ENCODE data around the gene FNTB. TPM values are rescaled to one million over a fixed set of nuclear protein-coding genes. Genes with fewer than 3 reads are reported as not detected.

Gene FNTB
- total RNA-seq, 1 donor from 2014 or later = 15.8 TPM

- peak; percentile 54 for DNase-seq
- peak; percentile 84 for ATAC-seq (ENCODE audit: poor library complexity)
- intact Hi-C loops (cut with DNase I) = no loop called here
These were observed 14.5 kb upstream of the FNTB start, which contains the start of gene RAB15 for GRCh38 chr14:64971943-64972791. Gene RAB15, minus strand, starts transcription at chr14:64972336. Its CDS starts 260 bp downstream, at chr14:64972076.

- ATAC-seq (ENCODE audit: poor library complexity) = no peak
- no peak for DNase-seq
- intact Hi-C loops (cut with DNase I) = no loop called here
These were observed 13.7 kb upstream of the FNTB start for GRCh38 chr14:64973026-64973442.

- intact Hi-C loops (cut with DNase I) = no loop called here
- ATAC-seq (ENCODE audit: poor library complexity) = no peak
- no peak for DNase-seq
These were observed 12.9 kb upstream of the FNTB start for GRCh38 chr14:64973826-64974225.

- ATAC-seq (ENCODE audit: poor library complexity) (no peak), DNase-seq (no peak)
- intact Hi-C loops (cut with DNase I) = no loop called here
These were observed 12.1 kb upstream of the FNTB start for GRCh38 chr14:64974563-64974962.

- DNase-seq (no peak), ATAC-seq (ENCODE audit: poor library complexity) (no peak)
- intact Hi-C loops (cut with DNase I) = loop anchor here (10.0 kb wide), 2 partner anchors 65 to 155 kb away; partner anchors contain the start of gene CHURC1
These were observed 7.2 kb upstream of the FNTB start for GRCh38 chr14:64979336-64980074.

- intact Hi-C loops (cut with DNase I) = loop anchor here (10.0 kb wide), 2 partner anchors 69 to 159 kb away; partner anchors contain the start of gene CHURC1
- ATAC-seq (ENCODE audit: poor library complexity) (no peak), DNase-seq (no peak)
These were observed 3.0 kb upstream of the FNTB start for GRCh38 chr14:64983439-64984310.

GRCh38 chr14:64987438-64987767 lies 708 bp downstream of the FNTB start:
- ATAC-seq (ENCODE audit: poor library complexity) (no peak), DNase-seq (no peak)
- intact Hi-C loops (cut with DNase I) = loop anchor here (10.0 kb wide), 2 partner anchors 73 to 163 kb away; partner anchors contain the start of gene CHURC1

- DNase-seq (no peak), ATAC-seq (ENCODE audit: poor library complexity) (no peak)
- intact Hi-C loops (cut with DNase I) = no loop called here
These were observed 3.6 kb downstream of the FNTB start for GRCh38 chr14:64990296-64990695.

GRCh38 chr14:64990939-64991338 lies 4.2 kb downstream of the FNTB start:
- ATAC-seq (ENCODE audit: poor library complexity) (no peak), DNase-seq (no peak)
- intact Hi-C loops (cut with DNase I) = no loop called here

- no peak for DNase-seq
- no peak for ATAC-seq (ENCODE audit: poor library complexity)
- intact Hi-C loops (cut with DNase I) = no loop called here
These were observed 5.7 kb downstream of the FNTB start for GRCh38 chr14:64992328-64992885.

- ATAC-seq (ENCODE audit: poor library complexity) (no peak), DNase-seq (no peak)
- intact Hi-C loops (cut with DNase I) = no loop called here
These were observed 6.7 kb downstream of the FNTB start for GRCh38 chr14:64993266-64993930.

GRCh38 chr14:64994540-64994939 lies 7.8 kb downstream of the FNTB start:
- ATAC-seq (ENCODE audit: poor library complexity) = no peak
- intact Hi-C loops (cut with DNase I) = no loop called here
- no peak for DNase-seq

GRCh38 chr14:64995291-64995690 lies 8.6 kb downstream of the FNTB start:
- intact Hi-C loops (cut with DNase I) = no loop called here
- no peak for DNase-seq
- ATAC-seq (ENCODE audit: poor library complexity) = no peak

GRCh38 chr14:64997108-64997794 lies 10.6 kb downstream of the FNTB start:
- DNase-seq (no peak), ATAC-seq (ENCODE audit: poor library complexity) (no peak)
- intact Hi-C loops (cut with DNase I) = no loop called here

GRCh38 chr14:64998455-64998931 lies 11.8 kb downstream of the FNTB start:
- no peak for DNase-seq
- intact Hi-C loops (cut with DNase I) = no loop called here
- no peak for ATAC-seq (ENCODE audit: poor library complexity)

- DNase-seq (no peak), ATAC-seq (ENCODE audit: poor library complexity) (peak; percentile 68)
- intact Hi-C loops (cut with DNase I) = no loop called here
These were observed 14.3 kb downstream of the FNTB start for GRCh38 chr14:65000898-65001591.

- intact Hi-C loops (cut with DNase I) = no loop called here
- DNase-seq (no peak), ATAC-seq (ENCODE audit: poor library complexity) (no peak)
These were observed 15.0 kb downstream of the FNTB start for GRCh38 chr14:65001723-65002122.
